Smooth muscle cell of the brain vasculature (primary cell): ENCODE measurements around the gene CHCHD6.

ENCODE experiments used
- DNase-seq: peaks from one replicate; pipeline ENCODE4 v3.0.0-alpha.2; 2012; ENCODE audit warnings: low read depth, low spot score

CHCHD6 gene

GRCh38 chr3:127008236-127008635 lies 304.2 kb downstream of the CHCHD6 start:
- DNase-seq: no peak

GRCh38 chr3:127009531-127009930 lies 305.5 kb downstream of the CHCHD6 start:
- DNase-seq: no peak
